ENCODE results near the gene ATF4.

- TF ChIP-seq CTCF (IDR thresholded peaks at IDR 0.05; ENCODE audit: insufficient read depth, low read length) (no peak), POLR2AphosphoS5 (IDR thresholded peaks at IDR 0.05; ENCODE audit: low read depth) (no peak), REST (IDR thresholded peaks at IDR 0.05; ENCODE audit: insufficient replicate concordance, low read depth) (no peak), GABPA (IDR thresholded peaks at IDR 0.05; ENCODE audit: low read depth) (no peak)
Observed at GRCh38 chr22:39473851-39474250, 46.5 kb upstream of the ATF4 start.
